CD4-positive, alpha-beta memory T cell (primary cell): ENCODE results near the gene LTK. TPM values are rescaled to one million over a fixed set of nuclear protein-coding genes. Genes with fewer than 3 reads are reported as not detected.
A peak's percentile ranks its signal among the peaks of the same experiment; 100 is the strongest.

Experiments used
- CTCF ChIA-PET: fragments of 350-600 bp; sonication (Branson Sonifier 250); formaldehyde crosslinking; loops from one replicate; lab custom pipeline; 2021; ENCODE audit warnings: inconsistent platforms; ENCODE audit not compliant: partially characterized antibody; lab: Charles Lee
- POLR2A ChIA-PET: fragments of 350-600 bp; sonication (Branson Sonifier 250); formaldehyde crosslinking; loops from one replicate; lab custom pipeline; 2021; ENCODE audit not compliant: partially characterized antibody; lab: Charles Lee
- DNase-seq, 5 donors: peaks; one replicate each; pipeline versions ENCODE4 v3.0.0 to v3.0.0-alpha.2; 2020 to 2022; ENCODE audit warnings: mixed read lengths in 1 of 5
- H3K27ac ChIP-seq: one replicate; pipeline ENCODE4 v1.7.0; 2013; ENCODE audit warnings: low read depth, low read length
- H3K27me3 ChIP-seq: 2 replicates; pipeline ENCODE4 v1.7.0; 2013; ENCODE audit warnings: mild to moderate bottlenecking, low read length, moderate library complexity; ENCODE audit not compliant: insufficient read depth
- H3K36me3 ChIP-seq: 2 replicates; pipeline ENCODE4 v1.7.0; 2013; ENCODE audit warnings: mild to moderate bottlenecking, low read length, moderate library complexity; ENCODE audit not compliant: insufficient read depth
- H3K4me1 ChIP-seq: 2 replicates; pipeline ENCODE4 v1.7.0; 2013; ENCODE audit warnings: mild to moderate bottlenecking, low read length, moderate library complexity; ENCODE audit not compliant: insufficient read depth
- H3K4me3 ChIP-seq, 2 donors: one replicate each; pipeline ENCODE4 v1.7.0; 2013; ENCODE audit warnings: low read length in 2 of 2, mild to moderate bottlenecking in 1 of 2
- H3K9me3 ChIP-seq, 2 donors: one replicate each; pipeline ENCODE4 v1.7.0; 2013; ENCODE audit warnings: low read length in 2 of 2, control low read depth in 1 of 2; ENCODE audit not compliant: control insufficient read depth in 1 of 2
- H3K27ac Mint-ChIP-seq, 7 donors: one replicate each; pipeline ENCODE4 v1.8.0; 2020 to 2021; ENCODE audit warnings: mixed read lengths in 7 of 7, mild to moderate bottlenecking in 6 of 7, inconsistent platforms in 3 of 7, moderate library complexity in 3 of 7
- H3K27me3 Mint-ChIP-seq, 2 donors: one replicate each; pipeline ENCODE4 v1.8.0; 2020 to 2021; ENCODE audit warnings: mixed read lengths in 2 of 2
- H3K36me3 Mint-ChIP-seq, 2 donors: one replicate each; pipeline ENCODE4 v1.8.0; 2020 to 2021; ENCODE audit warnings: mixed read lengths in 2 of 2, inconsistent platforms in 1 of 2, mild to moderate bottlenecking in 1 of 2
- H3K4me1 Mint-ChIP-seq, 4 donors: one replicate each; pipeline ENCODE4 v1.8.0; 2020 to 2021; ENCODE audit warnings: mixed read lengths in 4 of 4, mild to moderate bottlenecking in 1 of 4
- H3K4me3 Mint-ChIP-seq, 8 donors: one replicate each; pipeline ENCODE4 v1.8.0; 2020 to 2021; ENCODE audit warnings: mixed read lengths in 8 of 8, mild to moderate bottlenecking in 7 of 8, moderate library complexity in 6 of 8, inconsistent platforms in 3 of 8
- H3K9me3 Mint-ChIP-seq, 8 donors: one replicate each; pipeline ENCODE4 v1.8.0; 2020 to 2021; ENCODE audit warnings: mixed read lengths in 8 of 8, mild to moderate bottlenecking in 5 of 8, inconsistent platforms in 3 of 8, moderate library complexity in 1 of 8
- intact Hi-C: fragments of 100-400 bp; cut with micrococcal nuclease; formaldehyde crosslinking; loops from one replicate; pipeline ENCODE4 v1.15.1; 2023
- polyA plus RNA-seq, 2 donors: library from polyadenylated mRNA; unstranded; fragments of 300-500 nt; fragmentation: Illumina TruSeq; gene quantifications; one replicate each; pipeline ENCODE4 v1.2.3, GENCODE V29; 2021
- total RNA-seq, 2 experiments: library from RNA; stranded (reverse); gene quantifications; one replicate each; pipeline ENCODE4 v1.2.3, GENCODE V29; 2021

Gene LTK
- total and polyA plus RNA-seq, 4 experiments from 2014 or later, result 1.9 to 5.1 (median 3.7) TPM

- Histone ChIP-seq H3K36me3 (no peaks in the 10 kb centered on the region), H3K4me3 (no peak overlapping the region), H3K4me1 (peaks cover 23% of the 10 kb centered on the region), H3K27me3 (no peaks in the 10 kb centered on the region), H3K9me3 (no peaks in the 10 kb centered on the region), H3K27ac (no peak overlapping the region)
- DNase-seq, result no peak
- peaks cover 0 to 2% of the 10 kb centered on the region in 2 donors for H3K36me3 Mint-ChIP-seq
- H3K9me3 Mint-ChIP-seq, result no peaks in the 10 kb centered on the region
- CTCF ChIA-PET, result interaction anchor here (1.7 kb wide), 1 partner anchor 24 kb away, joined by 4 read pairs; no protein-coding TSS in a partner anchor
- H3K4me3 Mint-ChIP-seq, result peak overlapping the region in 1 of 8 donors; percentile 35
- intact Hi-C loops, result no loop called here
- no peak overlapping the region for H3K27ac Mint-ChIP-seq
- peaks cover 9 to 22% (median 19%) of the 10 kb centered on the region in 4 donors for H3K4me1 Mint-ChIP-seq
- POLR2A ChIA-PET, result no interaction called here
- H3K27me3 Mint-ChIP-seq, result no peaks in the 10 kb centered on the region
Observed at GRCh38 chr15:41489641-41490040, 24.0 kb downstream of the LTK start.

GRCh38 chr15:41487802-41488201 is 25.8 kb downstream of the LTK start:
- peak overlapping the region in 3 of 7 donors; percentile 3 to 31 (median 18) for H3K27ac Mint-ChIP-seq
- Histone ChIP-seq H3K27me3 (no peaks in the 10 kb centered on the region), H3K36me3 (no peaks in the 10 kb centered on the region), H3K9me3 (no peaks in the 10 kb centered on the region), H3K4me3 (no peak overlapping the region), H3K4me1 (peaks cover 26% of the 10 kb centered on the region), H3K27ac (no peak overlapping the region)
- H3K36me3 Mint-ChIP-seq, result peaks cover 0 to 3% of the 10 kb centered on the region in 2 donors
- ChIA-PET POLR2A (no interaction called here), CTCF (no interaction called here)
- H3K27me3 Mint-ChIP-seq, result no peaks in the 10 kb centered on the region
- H3K9me3 Mint-ChIP-seq, result no peaks in the 10 kb centered on the region
- H3K4me1 Mint-ChIP-seq, result peaks cover 15 to 35% (median 29%) of the 10 kb centered on the region in 4 donors
- intact Hi-C loops, result no loop called here
- DNase-seq, result no peak
- H3K4me3 Mint-ChIP-seq, result peak overlapping the region in 1 of 8 donors; percentile 26

- Mint-ChIP-seq H3K4me1 (peaks cover 15 to 35% (median 29%) of the 10 kb centered on the region in 4 donors), H3K27ac (no peak overlapping the region), H3K4me3 (no peak overlapping the region), H3K36me3 (peaks cover 0 to 4% of the 10 kb centered on the region in 2 donors), H3K27me3 (no peaks in the 10 kb centered on the region), H3K9me3 (no peaks in the 10 kb centered on the region)
- POLR2A ChIA-PET, result no interaction called here
- no peaks in the 10 kb centered on the region for H3K36me3 ChIP-seq
- H3K4me1 ChIP-seq, result peaks cover 26% of the 10 kb centered on the region
- no peaks in the 10 kb centered on the region for H3K27me3 ChIP-seq
- H3K9me3 ChIP-seq, result no peaks in the 10 kb centered on the region
- no peak for DNase-seq
- no peak overlapping the region for H3K27ac ChIP-seq
- CTCF ChIA-PET, result no interaction called here
- intact Hi-C loops, result no loop called here
- H3K4me3 ChIP-seq, result no peak overlapping the region
Observed at GRCh38 chr15:41487381-41487780, 26.2 kb downstream of the LTK start.

- intact Hi-C loops, result no loop called here
- no peaks in the 10 kb centered on the region for H3K9me3 Mint-ChIP-seq
- peaks cover 0 to 10% of the 10 kb centered on the region in 2 donors for H3K36me3 Mint-ChIP-seq
- Histone ChIP-seq H3K9me3 (no peaks in the 10 kb centered on the region), H3K4me3 (no peak overlapping the region), H3K27me3 (no peaks in the 10 kb centered on the region), H3K27ac (no peak overlapping the region), H3K4me1 (peaks cover 20% of the 10 kb centered on the region), H3K36me3 (no peaks in the 10 kb centered on the region)
- no peak overlapping the region for H3K4me3 Mint-ChIP-seq
- no peak overlapping the region for H3K27ac Mint-ChIP-seq
- H3K4me1 Mint-ChIP-seq, result peaks cover 14 to 32% (median 23%) of the 10 kb centered on the region in 4 donors
- CTCF ChIA-PET, result no interaction called here
- DNase-seq, result no peak
- POLR2A ChIA-PET, result no interaction called here
- H3K27me3 Mint-ChIP-seq, result no peaks in the 10 kb centered on the region
Observed at GRCh38 chr15:41486286-41486685, 27.3 kb downstream of the LTK start.

- Histone ChIP-seq H3K4me3 (no peak overlapping the region), H3K9me3 (no peaks in the 10 kb centered on the region), H3K36me3 (peaks cover 8% of the 10 kb centered on the region), H3K4me1 (peaks cover 20% of the 10 kb centered on the region), H3K27me3 (no peaks in the 10 kb centered on the region), H3K27ac (no peak overlapping the region)
- H3K4me1 Mint-ChIP-seq, result peaks cover 11 to 28% (median 20%) of the 10 kb centered on the region in 4 donors
- H3K36me3 Mint-ChIP-seq, result peaks cover 11 to 22% of the 10 kb centered on the region in 2 donors
- peak overlapping the region in 2 of 7 donors; percentile 35 to 74 for H3K27ac Mint-ChIP-seq
- intact Hi-C loops, result no loop called here
- ChIA-PET POLR2A (interaction anchor here (3.0 kb wide), 1 partner anchor 8 kb away, joined by 10 read pairs; the partner anchor contains the start of gene ITPKA), CTCF (interaction anchor here (2.8 kb wide), 1 partner anchor 19 kb away, joined by 11 read pairs; no protein-coding TSS in a partner anchor)
- no peak overlapping the region for H3K4me3 Mint-ChIP-seq
- H3K27me3 Mint-ChIP-seq, result no peaks in the 10 kb centered on the region
- DNase-seq, result no peak
- no peaks in the 10 kb centered on the region for H3K9me3 Mint-ChIP-seq
Observed at GRCh38 chr15:41484937-41485625, 28.5 kb downstream of the LTK start.

- Mint-ChIP-seq H3K4me1 (peaks cover 11 to 27% (median 20%) of the 10 kb centered on the region in 4 donors), H3K27me3 (no peaks in the 10 kb centered on the region), H3K27ac (peak overlapping the region; percentile 76 to 93 (median 84)), H3K4me3 (peak overlapping the region; percentile 60 to 86 (median 76)), H3K36me3 (peaks cover 21 to 36% of the 10 kb centered on the region in 2 donors), H3K9me3 (no peaks in the 10 kb centered on the region)
- H3K36me3 ChIP-seq, result peaks cover 21% of the 10 kb centered on the region
- ChIA-PET POLR2A (interaction anchor here (0.8 to 3.0 kb wide), 2 partner anchors 10 to 12 kb away, joined by 3 to 10 read pairs; partner anchors contain the start of gene ITPKA), CTCF (interaction anchor here (2.8 kb wide), 1 partner anchor 17 kb away, joined by 11 read pairs; no protein-coding TSS in a partner anchor)
- H3K4me1 ChIP-seq, result peaks cover 20% of the 10 kb centered on the region
- H3K4me3 ChIP-seq, result peak overlapping the region in 1 of 2 donors; percentile 7
- DNase-seq, result peak in 3 of 5 donors; percentile 15 to 30 (median 23)
- H3K27ac ChIP-seq, result peak overlapping the region; percentile 46
- H3K27me3 ChIP-seq, result no peaks in the 10 kb centered on the region
- intact Hi-C loops, result no loop called here
- no peaks in the 10 kb centered on the region for H3K9me3 ChIP-seq
Observed at GRCh38 chr15:41483519-41483918, 30.1 kb downstream of the LTK start.

GRCh38 chr15:41483115-41483514 is 30.5 kb downstream of the LTK start:
- Mint-ChIP-seq H3K4me1 (peaks cover 11 to 26% (median 20%) of the 10 kb centered on the region in 4 donors), H3K27ac (peak overlapping the region; percentile 76 to 93 (median 84)), H3K4me3 (peak overlapping the region; percentile 60 to 86 (median 76)), H3K27me3 (no peaks in the 10 kb centered on the region), H3K9me3 (no peaks in the 10 kb centered on the region), H3K36me3 (peaks cover 24 to 38% of the 10 kb centered on the region in 2 donors)
- H3K27ac ChIP-seq, result peak overlapping the region; percentile 46
- intact Hi-C loops, result no loop called here
- ChIA-PET POLR2A (interaction anchor here (3.0 kb wide), 1 partner anchor 10 kb away, joined by 10 read pairs; the partner anchor contains the start of gene ITPKA), CTCF (interaction anchor here (2.8 kb wide), 1 partner anchor 17 kb away, joined by 11 read pairs; no protein-coding TSS in a partner anchor)
- H3K9me3 ChIP-seq, result no peaks in the 10 kb centered on the region
- peak; percentile 31 to 70 (median 41) for DNase-seq
- H3K27me3 ChIP-seq, result no peaks in the 10 kb centered on the region
- H3K4me1 ChIP-seq, result peaks cover 20% of the 10 kb centered on the region
- H3K4me3 ChIP-seq, result peak overlapping the region in 1 of 2 donors; percentile 7
- H3K36me3 ChIP-seq, result peaks cover 24% of the 10 kb centered on the region
